GM18508 (cell line): ENCODE data around the gene NLGN1.
"Not testable (repeated sequence)": the region's sequence is repeated elsewhere in the genome, so short reads cannot be mapped to it uniquely, and the experiment has no call there.

Experiments used
- ATAC-seq: cut with Tn5 transposase; IDR thresholded peaks from one replicate; pipeline ENCODE4 v1.9.1; 2021; ENCODE audit warnings: moderate number of reproducible peaks; ENCODE audit not compliant: insufficient read depth, unreplicated experiment

The NLGN1 gene

DNA sequence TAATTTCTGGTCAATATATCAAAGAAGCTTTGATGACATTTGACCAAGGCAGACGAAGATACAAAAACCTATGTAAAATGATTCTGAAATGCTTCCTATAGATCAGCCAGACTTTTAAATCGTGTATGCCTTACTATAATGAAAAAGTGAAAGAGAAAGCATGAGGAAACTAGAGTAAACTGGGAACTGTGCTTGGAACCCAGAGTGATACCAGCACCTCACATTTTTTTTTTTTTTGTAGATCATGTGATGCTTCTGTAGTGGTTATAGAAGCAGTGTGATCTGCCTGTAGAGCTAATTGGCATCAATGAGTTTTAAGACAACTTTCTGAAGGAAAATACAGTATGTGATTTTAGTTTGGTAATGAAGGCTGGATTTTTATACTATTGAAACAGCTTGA, 150.7 kb downstream of the NLGN1 start:
- ATAC-seq = no peak

DNA sequence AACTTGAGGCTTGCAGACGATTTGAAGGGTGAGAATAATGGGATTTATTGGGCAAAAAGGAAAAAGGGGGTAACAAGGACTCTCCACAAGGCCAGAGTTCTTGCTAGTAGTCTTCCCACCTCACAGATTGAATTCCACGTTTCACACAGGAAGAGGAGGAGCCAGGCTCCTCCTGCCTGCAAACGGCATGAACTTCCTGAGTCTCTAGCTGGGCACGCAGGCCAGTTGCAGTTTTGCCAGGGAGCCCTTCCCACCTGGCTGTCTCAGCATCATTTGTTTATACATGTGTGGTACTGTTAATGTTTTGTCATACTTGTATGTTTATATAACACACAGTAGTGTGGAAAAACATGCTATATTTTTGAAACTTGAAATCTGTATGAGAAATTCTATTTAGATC, 155.0 kb downstream of the NLGN1 start:
- ATAC-seq = no peak

DNA sequence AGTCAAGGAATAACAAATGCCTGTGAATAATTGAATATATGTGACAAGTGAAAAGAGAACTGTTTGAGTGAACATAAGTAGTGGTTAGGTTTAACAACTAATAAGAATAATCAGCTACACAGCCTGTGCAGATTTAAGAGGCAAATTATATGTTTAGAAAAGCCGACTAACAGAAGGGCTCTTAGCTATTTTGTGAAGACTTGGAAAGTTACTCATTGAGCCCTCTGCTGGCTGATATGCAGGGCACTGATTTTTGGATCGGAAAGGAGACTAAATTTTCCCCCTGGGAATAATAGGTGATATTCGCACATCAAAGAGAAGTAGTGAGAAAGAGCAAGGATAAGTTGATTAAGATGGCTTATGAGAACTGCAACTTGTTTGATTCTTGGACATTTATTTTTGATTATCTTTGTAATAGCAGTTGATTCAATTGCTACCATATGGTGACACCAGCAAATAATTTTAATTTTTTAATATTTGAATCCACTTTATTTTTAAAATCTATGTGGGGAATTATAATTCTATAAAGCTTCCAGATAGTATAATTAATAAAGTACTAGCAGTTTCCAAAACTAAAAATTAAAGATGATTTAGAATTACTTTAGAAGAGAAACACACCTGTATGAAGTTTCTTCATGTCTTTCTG, 156.2 kb downstream of the NLGN1 start:
- ATAC-seq = no peak

DNA sequence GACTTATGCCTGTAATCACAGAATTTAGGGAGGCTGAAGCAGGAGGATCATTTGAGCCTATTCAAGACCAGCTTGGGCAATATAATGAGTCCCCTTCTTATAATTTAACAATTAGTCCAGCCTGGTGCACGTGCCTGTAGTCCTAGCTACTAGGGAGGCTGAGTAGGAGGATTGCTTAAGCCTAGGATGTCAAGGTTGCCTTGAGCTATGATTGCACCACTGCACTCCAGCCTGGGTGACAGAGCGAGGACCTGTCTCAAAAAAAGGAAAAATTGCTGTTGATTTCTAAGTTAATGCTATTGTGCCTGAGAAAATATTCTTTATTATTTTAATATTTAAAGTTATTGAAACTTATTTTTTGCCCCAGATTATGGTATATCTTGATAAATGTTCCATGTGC, 159.0 kb downstream of the NLGN1 start:
- ATAC-seq = no peak

DNA sequence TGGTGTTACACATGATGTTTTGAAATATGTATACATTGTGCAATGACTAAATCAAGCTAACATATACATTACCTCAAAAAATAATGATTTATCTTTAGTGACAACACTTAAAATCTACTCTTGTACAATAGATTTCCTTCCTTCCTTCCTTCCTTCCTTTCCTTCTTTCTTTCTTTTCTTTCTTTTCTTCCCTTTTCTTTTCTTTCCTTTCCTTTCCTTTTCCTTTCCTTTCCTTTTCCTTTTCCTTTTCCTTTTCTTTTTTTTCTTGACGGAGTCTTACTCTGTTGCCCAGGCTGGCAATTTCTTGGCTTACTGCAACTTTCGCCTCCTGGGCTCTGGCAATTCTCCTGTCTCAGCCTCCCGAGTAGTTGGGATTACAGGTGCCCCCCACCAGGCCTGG, 170.5 kb downstream of the NLGN1 start:
- no peak for ATAC-seq

DNA sequence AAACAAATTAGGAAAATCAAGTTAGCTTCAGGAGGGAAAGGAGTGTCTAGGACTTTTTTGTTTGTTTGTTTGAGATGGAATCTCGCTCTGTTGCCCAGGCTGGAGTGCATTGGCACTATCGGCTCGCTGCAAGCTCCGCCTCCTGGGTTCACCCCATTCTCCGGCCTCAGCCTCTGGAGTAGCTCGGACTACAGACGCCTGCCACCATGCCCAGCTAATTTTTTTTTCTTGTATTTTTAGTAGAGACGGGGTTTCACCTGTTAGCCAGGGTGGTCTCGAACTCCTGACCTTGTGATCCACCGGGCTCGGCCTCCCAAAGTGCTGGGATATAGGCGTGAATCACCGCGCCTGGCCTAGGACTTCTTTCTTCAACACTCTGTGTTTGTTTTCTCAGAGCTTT, 171.1 kb downstream of the NLGN1 start:
- no peak for ATAC-seq

DNA sequence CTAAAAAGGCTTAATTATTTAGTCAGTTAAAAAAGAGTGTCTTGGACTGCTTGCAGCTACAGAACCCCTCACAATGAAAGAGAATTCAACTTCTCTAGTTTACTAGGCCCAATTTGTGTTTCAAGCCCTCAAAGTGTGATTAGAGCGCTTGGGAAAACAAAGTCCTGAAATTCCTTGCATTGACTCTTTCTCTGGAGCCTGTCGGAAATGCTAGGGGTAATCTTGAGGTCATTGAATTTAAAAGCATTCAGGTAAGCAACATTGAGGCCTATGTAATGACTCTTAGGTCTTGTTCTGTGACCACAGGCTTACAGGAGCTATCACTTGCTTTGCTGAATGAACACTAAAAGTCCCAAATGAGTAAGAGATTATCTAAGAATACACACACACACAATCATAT, 186.0 kb downstream of the NLGN1 start:
- no peak for ATAC-seq

DNA sequence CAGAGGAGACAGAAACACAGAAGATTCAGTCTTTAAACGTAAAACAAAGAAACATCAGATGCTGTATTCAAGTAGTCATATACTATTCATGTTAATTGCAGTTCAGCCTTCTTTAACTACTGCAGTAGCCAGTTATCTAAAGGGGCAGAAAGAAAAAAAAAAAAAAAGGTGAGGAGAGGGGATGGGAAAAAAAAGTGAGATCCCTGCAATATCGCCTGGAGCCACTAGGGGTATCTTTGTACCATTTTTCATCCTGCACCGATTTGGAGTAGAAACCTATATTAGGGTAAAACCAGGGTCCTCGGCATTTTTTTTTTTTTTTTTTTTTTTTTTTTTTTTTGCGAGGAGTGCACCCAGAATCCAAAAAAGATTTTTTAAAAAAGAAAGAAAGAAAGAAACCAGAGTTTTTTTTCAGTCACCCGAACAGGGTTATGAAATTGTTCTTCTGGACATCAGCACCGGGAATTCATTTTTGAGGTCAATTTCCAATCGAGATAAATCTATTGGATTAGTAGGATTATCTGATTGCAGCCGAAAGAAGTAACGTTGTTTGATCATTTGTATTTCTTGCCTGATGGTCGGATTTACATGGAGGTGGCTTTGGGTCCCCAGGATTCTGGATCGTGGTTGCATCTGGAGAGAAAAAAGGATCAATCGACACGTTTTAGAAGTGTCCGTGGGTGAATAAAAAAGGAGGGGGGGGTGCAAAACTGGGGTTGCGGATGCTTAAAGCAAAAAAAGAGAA, 186.7 kb downstream of the NLGN1 start:
- ATAC-seq = no peak

DNA sequence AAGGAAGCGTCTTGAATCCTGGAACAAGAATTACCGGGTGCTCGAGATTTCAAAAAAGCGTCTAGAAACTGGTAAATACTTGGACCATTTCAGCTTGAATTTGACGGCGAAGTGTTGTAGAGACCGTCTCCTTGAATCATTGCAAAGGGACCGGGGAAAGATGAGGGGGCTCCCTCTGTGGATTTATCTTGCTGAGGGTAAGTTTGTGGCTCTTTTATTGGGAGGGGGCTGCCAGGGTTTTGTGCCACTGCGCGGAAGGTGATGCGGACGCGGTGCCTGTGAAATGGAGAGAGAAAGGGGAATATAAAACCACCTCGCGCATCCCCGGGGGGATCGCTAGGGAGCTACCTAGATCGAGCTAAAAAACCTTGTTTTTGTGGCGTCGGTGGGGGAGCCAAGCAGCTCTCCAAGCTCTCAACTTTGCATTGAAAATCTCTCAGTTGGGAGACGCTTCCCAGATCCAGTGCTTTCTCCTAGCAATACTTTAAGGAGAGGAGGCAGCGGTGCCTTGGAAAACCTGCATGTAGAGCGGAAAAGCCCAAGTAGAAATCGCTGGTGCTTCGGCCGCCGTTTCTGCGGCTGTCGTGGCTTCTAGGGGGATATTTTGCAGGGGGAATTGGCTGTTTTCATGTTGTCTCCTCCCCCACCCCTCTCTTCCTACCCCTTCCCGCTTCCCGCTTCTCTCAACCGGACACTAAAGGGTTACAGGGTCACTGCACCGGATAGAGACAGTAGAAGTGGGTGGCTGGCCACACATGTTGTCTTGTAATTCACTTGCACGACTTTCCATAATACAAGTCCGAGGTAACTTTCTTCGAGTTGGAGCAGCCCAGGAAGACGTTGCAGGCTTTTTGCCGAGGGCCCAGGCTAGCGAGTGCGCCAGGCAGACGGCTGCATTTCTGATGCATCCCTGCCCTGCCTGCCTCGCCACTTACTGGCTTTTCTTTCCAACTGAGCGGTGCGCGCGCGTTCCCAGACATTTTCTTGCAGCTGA, 187.6 kb downstream of the NLGN1 start:
- no peak for ATAC-seq

DNA sequence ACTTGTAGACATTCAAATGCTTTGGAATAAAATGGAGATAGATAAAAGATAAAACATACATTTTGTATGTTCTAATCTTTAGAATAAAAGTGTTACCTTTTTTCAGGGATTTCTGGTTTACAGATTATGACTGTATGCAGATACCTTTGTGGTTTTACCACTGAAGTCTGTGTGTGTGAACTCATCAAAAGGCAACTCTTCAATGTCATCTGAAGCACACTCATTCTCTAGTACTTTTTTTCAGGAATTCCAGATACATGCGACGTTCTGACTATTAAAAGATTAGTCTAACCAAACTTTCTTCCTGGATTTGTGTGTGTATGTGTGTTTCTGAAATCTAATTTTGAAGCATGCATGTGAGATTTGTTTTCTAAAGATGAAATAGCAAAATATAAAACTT, 188.6 kb downstream of the NLGN1 start:
- no peak for ATAC-seq

DNA sequence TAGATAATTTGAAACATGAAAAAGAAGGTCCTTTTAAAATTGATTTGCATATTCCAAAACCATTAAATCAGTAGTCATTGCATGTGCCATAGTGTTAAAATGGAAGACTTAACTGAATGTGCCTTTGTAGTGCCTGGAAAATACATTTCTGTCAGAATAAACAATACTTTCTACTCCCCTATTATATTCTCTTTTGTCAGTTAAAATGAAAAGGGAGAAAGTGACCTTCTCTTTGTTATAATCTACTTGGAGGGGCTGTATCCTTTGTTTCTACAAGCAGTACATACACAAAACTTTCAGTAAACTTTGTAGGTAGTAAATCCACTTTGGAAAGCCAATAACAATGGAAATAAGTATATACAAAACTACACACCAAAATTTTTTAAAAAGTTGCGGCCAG, 189.5 kb downstream of the NLGN1 start:
- no peak for ATAC-seq

DNA sequence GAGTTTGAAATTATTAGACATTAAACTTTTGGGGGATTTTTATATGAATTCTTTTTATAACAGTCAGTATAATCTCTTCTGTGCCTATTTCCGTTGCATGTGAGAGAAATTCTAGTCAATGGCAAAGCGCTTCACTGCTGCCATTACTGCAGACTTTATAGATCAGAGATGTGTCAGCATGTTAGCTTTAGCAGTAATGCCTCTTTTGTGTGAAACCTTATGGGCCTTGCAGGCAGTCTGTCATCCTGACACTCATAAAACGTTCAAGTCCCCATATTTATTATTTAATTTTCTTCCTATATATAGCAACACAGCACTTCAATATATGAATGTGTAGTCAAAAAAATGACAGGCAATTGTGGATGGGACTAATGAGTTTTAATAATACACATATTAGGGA, 191.0 kb downstream of the NLGN1 start:
- no peak for ATAC-seq

DNA sequence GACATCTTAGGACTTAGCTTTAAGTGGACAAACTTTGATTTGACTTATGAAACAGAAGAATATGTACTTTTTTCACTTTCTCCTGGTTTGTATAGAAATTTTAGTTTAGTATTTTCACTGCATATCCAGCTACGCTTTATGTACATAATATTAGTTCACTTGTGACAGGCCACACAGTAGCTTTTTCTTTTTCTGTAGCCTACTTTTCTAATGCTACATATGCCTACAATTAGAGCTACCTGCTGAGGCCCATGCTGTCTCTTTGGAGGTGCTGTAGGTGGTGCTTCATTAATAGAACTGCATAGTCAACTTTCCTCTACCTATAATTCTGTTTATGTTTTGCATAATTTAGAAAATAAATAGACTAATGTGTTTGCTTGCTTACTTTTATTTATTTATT, 191.6 kb downstream of the NLGN1 start:
- ATAC-seq = no peak

DNA sequence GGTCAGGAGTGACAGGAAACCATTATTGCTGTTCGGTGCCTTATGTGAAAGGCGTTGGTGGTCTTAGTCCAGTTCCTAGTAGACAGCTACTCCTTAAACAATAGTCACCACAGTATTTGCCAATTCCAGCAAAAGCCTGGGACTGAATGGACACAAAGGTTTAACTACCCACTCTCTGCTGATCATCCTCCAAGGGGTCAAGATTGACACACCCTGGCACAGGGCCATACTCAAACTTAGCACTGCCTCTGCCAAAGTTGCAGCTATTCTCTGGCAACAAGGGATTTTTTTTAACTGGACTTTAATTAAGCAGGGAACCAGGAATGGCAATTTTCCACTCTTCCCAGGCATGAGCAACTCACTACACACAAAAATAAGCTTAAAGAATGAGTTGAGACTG, 193.9 kb downstream of the NLGN1 start:
- ATAC-seq = no peak

DNA sequence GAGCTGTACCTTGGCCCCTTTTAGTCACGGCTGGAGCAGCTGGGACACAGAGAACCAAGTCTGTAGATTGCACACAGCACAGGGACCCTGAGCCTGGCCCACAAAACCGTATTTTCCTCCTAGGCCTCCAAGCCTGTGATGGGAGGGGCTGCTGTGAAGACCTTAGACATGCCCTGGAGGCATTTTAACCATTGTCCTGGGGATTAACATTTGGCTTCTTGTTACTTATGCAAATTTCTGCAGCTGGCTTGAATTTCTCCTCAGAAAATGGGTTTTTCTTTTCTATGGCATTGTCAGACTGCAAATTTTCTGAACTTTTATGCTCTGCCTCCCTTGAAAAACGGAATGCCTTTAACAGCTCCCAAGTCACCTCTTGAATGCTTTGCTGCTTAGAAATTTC, 197.3 kb downstream of the NLGN1 start:
- not testable (repeated sequence) for ATAC-seq

DNA sequence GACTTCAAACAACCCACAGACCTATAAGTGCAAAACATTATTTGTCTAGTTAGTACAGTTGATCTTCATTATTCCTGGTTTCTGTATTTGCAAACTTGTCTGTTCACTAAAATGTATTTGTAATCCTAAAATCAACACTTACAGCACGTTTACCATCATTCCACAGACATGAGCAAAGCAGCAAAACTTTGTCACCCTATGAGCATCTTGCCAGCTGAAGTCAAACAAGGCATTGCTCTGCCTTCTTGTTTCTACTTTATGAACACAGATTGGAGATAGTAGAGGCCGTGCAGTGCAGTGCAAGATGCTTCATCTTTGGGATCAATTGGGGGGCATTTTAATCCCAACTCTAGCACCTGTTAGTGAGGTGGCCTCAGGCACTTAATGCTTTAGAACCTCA, 202.1 kb downstream of the NLGN1 start:
- no peak for ATAC-seq

DNA sequence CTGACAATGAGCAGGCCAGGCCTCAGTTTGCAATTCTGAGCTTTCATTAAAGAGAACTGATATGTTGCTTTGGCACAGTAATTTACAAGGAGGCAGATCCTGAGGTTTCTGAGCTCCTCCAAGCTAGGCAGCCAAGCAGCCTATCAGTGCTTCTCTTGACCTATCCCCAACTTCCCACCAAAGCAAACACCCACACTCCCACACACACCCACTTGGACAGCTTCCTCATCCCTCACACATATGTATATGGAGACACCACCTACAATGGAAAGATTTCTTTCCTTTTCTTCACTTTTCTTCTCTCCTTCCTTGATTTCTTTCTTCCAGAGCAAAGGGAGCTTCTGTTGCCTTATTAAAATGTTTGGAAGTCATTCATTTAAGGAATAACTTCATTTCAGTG, 217.0 kb downstream of the NLGN1 start:
- ATAC-seq = no peak

DNA sequence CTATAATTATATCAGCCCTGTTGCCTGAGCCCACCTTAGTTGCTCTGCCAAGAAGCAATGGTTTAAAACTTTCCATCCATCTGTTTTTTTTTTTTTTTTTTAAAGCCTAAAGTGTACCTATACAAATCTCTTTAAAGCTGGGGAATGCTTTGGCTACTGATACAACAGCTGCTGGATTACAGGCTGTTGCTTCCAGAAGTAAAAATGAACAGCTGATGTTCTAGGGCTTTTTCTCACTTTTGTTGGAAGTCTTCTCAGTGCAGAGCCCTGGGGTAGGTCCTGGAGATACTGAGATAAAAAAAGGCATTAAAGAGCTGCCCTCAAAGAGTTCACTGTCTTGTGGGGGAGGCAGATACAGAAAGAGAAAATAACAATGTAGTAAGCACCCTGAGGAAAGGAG, 218.1 kb downstream of the NLGN1 start:
- ATAC-seq = no peak

DNA sequence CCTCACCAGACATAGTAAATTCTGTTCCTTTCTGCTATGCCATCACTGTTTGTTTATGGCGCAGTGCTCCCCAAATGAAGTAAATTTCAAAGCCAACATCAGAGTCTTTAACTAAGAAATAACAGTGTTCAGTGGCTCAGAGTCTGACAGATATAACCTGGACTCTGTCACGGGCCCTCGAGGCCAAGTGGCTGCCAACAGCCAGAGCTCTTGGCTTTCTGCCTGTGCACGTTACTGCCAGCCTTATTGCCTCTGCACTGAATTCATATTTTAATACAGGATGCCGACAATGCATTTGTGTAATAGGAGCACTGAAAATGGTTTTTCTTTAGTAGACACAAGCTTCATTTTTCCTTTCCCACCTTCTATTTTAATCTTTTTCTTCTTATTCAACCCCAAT, 219.9 kb downstream of the NLGN1 start:
- ATAC-seq = no peak

DNA sequence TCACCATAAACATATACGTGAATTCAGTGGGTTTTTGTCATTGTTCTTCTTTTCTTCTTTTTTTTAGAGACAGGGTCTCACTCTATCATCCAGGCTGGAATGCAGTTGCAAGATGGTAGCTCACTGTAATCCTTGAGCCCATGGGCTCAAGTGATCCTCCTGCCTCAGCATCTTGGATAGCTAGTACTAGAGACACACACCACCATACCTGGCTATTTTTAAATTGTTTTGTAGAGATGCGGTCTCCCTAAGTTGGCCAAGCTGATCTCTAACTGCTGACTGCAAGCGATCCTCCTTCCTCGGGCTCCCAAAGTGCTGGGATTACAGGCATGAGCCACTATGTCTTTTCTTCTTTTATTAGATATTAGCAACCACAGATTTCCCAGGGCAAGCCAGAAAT, 220.6 kb downstream of the NLGN1 start:
- no peak for ATAC-seq

DNA sequence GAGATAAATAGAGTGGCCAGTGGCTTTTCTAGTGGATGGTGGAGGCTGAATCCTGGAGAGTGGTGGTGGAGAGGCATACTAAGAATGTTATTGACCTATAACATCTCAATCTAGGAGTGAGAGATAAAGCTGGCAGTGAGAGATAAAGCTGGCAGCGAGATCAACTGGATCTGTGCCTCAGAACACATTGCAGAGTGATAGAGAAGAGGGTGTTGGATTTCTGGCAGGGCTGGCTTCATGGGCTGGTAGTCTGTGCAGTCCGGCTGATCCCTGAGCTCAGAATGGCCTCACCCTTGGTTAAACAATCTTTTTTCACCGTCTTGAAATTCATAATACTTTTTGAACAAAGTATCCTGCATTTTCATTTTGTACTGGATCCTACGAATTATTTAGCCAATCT, 221.2 kb downstream of the NLGN1 start:
- no peak for ATAC-seq
